HG03159 (cell line): Measurements from ENCODE around the gene PLA2G4D.

Experiments
- ATAC-seq: cut with Tn5 transposase; IDR thresholded peaks from one replicate; pipeline ENCODE4 v1.9.1; 2021; ENCODE audit warnings: mild to moderate bottlenecking, moderate library complexity; ENCODE audit not compliant: unreplicated experiment

Gene PLA2G4D

DNA sequence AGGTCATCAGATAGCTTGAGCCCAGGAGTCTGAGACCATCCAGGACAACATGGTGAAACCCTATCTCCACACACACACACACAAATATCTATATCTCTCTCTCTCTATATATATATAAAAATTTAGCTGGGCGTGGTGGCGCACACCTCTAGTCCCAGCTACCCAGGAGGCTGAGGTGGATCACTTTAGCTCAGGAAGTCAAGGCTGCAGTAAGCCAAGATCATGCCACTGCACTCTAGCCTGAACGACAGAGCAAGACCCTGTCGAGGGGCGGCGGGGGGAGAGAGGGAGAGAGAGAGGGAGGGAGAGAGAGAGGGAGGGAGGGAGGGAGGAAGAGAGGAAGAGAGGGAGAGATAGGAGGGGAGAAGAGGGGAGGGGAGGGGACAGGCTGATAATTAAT, 34.1 kb upstream of the PLA2G4D start:
- no peak for ATAC-seq

- ATAC-seq = no peak
Measured at GRCh38 chr15:42123546-42123945, 29.2 kb upstream of the PLA2G4D start.

DNA sequence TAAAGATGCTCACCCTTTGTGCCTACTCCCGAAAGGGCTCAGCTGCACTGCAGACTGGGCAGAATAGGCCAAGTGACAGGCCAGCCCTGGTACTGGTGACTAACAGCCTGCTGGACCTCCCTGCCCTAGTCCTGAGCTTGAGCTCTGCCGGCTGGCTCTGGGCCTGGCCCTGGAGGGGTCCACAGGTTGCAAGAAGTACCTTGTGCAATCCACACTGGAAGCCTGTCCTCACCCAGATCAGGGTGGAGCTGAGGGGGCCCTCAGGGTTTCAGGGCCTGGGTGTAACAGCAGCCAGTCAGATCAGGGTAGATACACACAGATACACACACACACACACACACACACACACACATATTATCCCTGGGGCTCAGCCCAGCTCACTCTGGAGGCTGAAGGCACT, 27.3 kb upstream of the PLA2G4D start:
- no peak for ATAC-seq

DNA sequence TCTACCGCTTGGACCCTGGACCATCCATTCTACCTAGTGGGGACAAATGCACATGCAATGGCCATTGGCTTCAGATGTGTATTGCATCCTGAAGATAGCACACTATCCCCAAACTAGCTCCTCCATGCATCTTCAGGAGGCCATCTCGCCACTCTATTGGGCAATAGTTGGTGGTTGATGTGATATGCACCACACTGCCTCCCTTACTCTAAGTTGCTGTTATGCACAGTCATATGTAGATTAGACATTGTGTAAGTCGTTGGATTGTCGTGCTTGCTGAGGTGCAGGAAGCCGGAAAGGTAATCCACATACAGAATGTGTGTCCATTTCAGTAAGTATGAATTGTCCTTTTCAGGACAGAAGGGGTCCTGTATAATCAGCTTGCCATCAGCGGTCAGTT, 26.7 kb upstream of the PLA2G4D start:
- ATAC-seq = no peak

DNA sequence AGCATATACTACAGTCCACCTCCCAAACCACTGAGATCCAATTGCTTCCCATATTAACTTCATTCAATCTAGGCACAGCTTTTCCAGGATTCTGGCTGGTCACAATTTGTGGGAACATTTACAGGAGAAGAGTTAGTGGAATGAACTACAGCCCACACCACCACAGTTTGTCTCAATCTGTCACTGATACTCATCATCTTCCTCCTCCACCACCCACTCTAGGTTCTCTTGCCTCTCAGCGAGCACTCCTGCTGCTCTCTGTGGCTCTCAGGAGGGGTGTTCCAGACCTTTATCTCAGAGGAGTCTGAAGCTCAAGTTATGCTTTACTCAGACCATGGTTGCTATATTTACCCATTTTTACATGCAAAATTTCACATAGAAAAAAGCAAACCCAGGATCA, 25.9 kb upstream of the PLA2G4D start:
- ATAC-seq = no peak

- no peak for ATAC-seq
Measured at GRCh38 chr15:42119446-42119760, 25.0 kb upstream of the PLA2G4D start.

DNA sequence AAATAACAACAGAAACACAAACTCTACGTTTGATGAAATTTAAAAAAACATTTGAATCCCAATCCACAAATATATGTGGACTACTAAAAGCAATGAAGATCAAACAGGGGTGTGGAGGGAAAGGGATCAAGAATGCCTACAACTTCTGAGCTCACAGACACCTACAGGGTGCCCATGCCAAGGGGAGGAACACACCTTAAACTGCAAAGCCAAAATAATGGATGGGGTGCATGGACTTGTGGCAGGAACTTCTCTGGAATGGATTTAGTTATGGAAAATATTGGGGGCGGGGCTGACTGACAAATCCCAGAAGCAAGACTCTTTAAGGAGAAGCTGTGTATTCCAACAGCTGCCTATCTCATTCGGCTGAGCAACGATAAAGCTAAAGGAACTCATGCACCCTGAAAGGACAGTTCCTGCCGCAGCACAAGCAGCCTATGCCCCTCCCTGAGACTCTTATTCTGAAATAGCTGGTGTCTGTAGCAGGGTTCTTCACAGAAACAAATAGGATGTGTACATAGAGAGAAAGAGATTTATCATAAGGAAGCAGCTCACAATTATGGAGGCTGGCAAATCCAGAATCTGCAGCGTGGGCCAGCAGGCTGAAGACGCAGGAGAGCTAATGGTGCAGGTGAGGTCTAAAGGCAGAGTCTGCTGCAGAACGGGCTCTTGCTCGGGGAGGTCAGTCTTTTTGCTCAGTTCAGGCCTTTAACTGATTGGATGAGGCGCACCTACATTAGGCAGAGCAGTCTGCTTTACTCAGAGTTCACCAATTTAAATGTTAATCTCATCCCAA, 24.5 kb upstream of the PLA2G4D start:
- no peak for ATAC-seq

DNA sequence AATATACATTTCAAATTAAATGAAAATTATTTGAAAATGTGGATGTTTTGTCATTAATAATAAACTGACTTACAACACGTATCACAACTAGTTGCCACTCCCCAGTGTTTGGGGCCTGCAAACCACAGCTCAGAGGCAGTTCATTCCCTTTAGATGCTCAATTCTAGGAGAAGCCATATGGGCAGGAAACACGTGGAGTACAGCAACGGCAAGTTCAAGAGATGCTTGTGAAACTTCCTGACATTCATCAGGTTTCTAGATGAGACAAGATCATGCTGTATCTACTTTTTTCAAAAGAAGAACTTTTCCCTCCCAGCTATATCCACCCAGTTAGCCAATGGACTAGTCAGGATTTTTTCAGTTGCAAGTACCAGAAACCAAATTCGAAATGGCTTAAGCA, 17.6 kb upstream of the PLA2G4D start:
- ATAC-seq = no peak

GRCh38 chr15:42110367-42110766, 16.0 kb upstream of the PLA2G4D start:
- no peak for ATAC-seq

DNA sequence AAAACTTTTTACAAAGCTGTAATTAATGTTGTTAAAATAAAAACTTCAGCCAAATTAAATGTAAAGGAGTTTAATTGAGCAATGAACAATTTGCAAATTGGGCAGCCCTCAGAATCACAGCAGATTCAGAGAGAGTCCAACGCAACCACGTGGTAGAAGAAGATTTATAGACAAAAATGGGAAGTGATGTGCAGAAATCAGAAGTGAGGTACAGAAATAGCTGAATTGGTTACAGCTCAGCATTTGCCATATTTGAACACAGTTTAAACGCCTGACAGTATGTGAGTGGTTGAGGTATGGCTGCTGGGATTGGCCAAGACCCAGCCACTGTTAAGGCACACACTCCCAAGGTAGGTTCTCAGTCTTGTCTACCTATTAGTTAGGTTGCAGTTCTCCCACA, 14.4 kb upstream of the PLA2G4D start:
- no peak for ATAC-seq

GRCh38 chr15:42108189-42108588, 13.8 kb upstream of the PLA2G4D start:
- ATAC-seq = no peak

GRCh38 chr15:42107473-42107872, 13.1 kb upstream of the PLA2G4D start:
- no peak for ATAC-seq

- ATAC-seq = no peak
Measured at GRCh38 chr15:42106288-42106687, 11.9 kb upstream of the PLA2G4D start.

DNA sequence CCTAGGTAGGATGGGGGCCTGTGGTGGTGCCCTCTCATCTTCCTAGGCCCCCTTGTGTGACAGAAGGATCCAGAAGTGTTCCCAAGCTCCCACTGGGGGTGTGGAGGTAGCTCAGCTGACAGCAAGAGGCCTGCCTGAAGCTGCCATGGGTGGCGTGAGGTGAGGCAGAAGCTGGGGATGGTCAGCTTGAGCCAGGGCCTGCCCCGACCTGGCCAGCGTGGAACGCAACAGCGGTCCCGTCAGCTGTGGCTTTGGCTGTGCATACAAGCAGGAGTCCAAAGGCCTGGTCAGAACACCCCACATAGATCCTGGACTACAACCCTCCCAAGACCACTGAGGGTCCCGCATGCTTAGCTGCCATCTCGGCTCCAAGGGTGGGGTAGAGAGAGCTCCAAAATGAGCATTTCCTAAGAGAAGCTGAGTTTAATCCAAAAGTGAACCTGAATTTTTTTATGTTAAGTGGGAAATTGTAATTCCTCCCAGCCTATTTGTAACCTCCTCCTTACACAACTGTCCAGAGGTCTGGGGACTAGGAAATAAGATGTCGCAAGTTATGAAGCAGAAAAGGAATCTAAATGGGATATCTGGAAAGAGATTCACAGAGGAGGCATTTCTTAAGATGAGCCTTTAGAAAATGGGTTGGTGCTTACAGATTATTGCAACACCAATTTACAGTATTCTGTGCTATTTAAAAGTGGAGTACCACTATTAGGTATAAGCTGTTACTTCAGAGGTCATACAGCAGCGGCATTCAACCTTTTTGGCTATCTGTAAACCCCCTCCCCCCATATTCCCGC, 9.9 kb upstream of the PLA2G4D start:
- no peak for ATAC-seq

GRCh38 chr15:42102646-42103235, 8.4 kb upstream of the PLA2G4D start:
- ATAC-seq = no peak

GRCh38 chr15:42101861-42102260, 7.5 kb upstream of the PLA2G4D start:
- ATAC-seq = no peak

DNA sequence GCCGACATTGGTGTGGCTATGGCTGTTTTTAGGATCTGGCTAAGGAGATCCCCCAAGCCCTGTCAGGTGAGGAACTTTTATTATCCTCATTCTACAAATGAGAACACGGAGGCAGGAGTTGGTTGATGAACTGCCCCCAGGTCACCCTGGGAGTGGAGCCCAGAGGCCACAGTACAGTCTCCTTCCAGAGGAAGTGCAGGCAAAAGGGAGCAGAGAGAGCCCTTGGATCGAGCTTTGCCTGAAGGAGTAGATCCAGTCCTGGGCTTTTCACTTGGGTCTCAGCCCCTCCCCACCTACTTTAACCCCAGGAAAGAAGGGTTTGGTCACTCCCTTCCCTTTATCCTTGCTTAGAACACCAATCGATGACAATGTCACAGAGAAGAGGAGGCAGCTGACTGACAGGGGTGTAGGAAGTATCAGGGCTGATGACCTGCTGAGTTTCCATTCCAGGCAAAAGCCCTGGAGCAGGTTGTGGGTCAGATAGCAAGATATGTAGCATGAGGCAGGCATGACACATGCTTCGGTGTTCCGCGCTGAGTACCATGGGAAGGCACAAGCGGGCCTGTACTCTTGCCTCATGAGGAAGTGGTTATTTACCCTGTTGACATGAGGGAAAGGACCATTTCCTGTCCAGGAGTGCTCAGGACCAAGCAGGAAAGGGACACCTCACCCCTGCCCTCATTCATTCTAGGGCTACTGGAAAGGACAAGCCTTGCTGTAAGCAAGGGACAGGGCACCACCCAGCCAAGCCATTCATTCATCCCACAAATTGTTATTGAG, 5.8 kb upstream of the PLA2G4D start:
- no peak for ATAC-seq

DNA sequence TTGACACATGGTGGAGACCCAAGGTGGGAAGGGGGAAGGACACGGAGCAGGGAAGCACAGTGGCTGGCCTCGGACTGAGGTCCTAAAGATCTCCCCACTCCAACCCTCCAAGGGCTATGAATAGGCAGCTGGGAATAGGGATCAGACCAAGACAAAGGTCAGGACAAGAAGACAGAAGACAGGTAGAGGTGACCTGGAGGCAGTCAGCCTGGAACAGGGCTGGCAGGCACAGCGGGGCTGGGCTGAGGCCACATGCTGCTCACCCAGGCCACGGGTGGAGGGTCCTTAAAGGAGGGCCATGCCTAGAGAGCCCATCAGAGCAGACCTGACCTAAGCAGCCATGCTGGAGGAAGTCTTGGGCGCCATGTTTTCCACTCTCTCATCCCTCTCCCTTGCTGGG, 2.7 kb upstream of the PLA2G4D start:
- ATAC-seq = no peak

- ATAC-seq = no peak
Measured at GRCh38 chr15:42093966-42094365, 396 bp downstream of the PLA2G4D start.

DNA sequence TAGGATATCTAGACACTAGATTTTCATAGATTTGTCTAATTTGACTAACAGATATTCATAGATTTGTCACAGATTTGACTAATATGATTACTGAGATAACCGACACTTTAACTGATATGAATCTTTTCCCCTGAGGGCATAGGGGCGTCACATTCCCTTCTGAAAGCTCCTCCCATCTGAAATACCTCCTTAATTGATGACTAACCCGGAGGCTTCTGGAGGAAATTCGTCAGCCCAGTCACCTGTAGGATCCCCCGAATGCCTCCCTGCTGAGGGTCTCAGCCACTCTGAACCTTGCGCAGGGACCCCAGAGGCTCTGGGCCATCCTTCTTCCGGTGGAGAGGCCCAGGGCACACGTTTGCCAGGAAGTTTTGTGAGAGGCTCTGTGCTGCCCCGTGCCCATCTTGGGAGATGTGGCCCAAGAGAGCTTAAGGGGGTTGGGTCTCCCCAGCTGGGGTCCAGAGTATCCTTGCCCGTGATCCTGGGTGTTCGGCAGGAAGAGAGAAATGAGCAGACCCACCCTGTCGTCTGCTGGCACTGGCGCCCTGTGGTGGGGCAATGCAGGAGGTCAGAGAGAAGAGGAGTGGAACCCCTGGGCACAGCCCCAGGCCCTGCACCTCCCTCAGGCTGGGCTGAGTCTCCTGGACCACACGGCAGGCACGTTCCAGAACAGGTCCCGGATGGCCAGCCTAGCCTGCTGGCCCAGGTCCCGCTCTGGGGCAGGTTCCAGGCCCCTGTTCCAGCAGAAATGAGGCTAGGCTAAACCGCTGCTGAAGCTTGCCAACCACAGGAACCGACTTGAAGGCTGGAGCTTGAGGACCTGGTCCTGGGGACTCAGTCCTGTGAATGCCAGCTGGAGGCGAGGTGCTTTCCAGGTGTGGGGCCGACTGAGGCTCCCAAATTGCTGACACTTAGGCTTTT, 1.7 kb downstream of the PLA2G4D start:
- no peak for ATAC-seq
